Measurements from ENCODE around the gene EPB41.

Gene EPB41

GRCh38 chr1:28986306-28986910, 72.0 kb downstream of the EPB41 start:
- Histone ChIP-seq H3K4me2 (ENCODE audit: low read length) (peak overlapping the region; percentile 96), H2AFZ (ENCODE audit: low read depth, low read length) (no peak overlapping the region)
- TF ChIP-seq, protein P1, sequence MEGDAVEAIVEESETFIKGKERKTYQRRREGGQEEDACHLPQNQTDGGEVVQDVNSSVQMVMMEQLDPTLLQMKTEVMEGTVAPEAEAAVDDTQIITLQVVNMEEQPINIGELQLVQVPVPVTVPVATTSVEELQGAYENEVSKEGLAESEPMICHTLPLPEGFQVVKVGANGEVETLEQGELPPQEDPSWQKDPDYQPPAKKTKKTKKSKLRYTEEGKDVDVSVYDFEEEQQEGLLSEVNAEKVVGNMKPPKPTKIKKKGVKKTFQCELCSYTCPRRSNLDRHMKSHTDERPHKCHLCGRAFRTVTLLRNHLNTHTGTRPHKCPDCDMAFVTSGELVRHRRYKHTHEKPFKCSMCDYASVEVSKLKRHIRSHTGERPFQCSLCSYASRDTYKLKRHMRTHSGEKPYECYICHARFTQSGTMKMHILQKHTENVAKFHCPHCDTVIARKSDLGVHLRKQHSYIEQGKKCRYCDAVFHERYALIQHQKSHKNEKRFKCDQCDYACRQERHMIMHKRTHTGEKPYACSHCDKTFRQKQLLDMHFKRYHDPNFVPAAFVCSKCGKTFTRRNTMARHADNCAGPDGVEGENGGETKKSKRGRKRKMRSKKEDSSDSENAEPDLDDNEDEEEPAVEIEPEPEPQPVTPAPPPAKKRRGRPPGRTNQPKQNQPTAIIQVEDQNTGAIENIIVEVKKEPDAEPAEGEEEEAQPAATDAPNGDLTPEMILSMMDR (IDR thresholded peaks at IDR 0.05; ENCODE audit: low read depth, low read length): no peak
- no peak for TF ChIP-seq EZH2phosphoT487 (IDR thresholded peaks at IDR 0.05; ENCODE audit: low read depth)

DNA sequence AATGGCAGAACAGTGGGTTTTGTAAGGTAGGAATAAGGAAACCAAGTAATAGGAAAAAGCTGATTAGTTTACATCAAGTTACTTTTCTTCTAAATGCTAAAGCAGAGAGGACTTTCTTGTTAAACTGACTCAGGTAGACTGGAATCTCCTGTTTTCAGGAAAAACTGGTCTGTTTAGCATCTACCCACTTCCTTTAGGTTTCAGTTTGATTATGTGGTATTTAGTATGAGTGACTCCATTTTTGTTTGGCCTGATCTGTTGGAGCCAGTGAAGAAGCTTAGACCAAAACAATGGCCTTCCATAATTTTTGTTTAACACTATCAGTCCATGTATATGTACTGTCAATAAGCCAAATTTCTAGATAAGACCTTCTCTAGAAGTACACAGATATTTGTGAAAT, 88.4 kb downstream of the EPB41 start:
- no peaks in the 10 kb centered on the region for H4K20me1 ChIP-seq (ENCODE audit: insufficient read depth, low read length)
- no peaks in the 10 kb centered on the region for H3K79me2 ChIP-seq (ENCODE audit: low read length)
- H2AFZ ChIP-seq (ENCODE audit: low read depth, low read length): no peak overlapping the region
- no peak overlapping the region for H3K4me2 ChIP-seq (ENCODE audit: low read length)
- H3K27ac ChIP-seq (ENCODE audit: low read length): no peak overlapping the region
- H3K9ac ChIP-seq (ENCODE audit: low read length): no peak overlapping the region
- H3K36me3 ChIP-seq (replicated peaks; ENCODE audit: low read depth, low read length): no peaks in the 10 kb centered on the region
- TF ChIP-seq EZH2phosphoT487 (IDR thresholded peaks at IDR 0.05; ENCODE audit: low read depth): no peak
- TF ChIP-seq, protein P1 (IDR thresholded peaks at IDR 0.05; ENCODE audit: low read depth, low read length): no peak
- no peaks in the 10 kb centered on the region for H3K4me1 ChIP-seq (ENCODE audit: low read length)
- no peaks in the 10 kb centered on the region for H3K9me3 ChIP-seq (ENCODE audit: insufficient read depth, low read length)
- H3K27me3 ChIP-seq (ENCODE audit: low read depth, low read length): no peaks in the 10 kb centered on the region
- H3K4me3 ChIP-seq (ENCODE audit: low read length): no peak overlapping the region

More at GRCh38 chr1:28986306-28986910, 72.0 kb downstream of the EPB41 start:
- Histone ChIP-seq H3K4me3 (ENCODE audit: low read length) (peak overlapping the region; percentile 63), H4K20me1 (ENCODE audit: insufficient read depth, low read length) (no peaks in the 10 kb centered on the region; the same call in 1 of the 2 replicates), H3K9ac (ENCODE audit: low read length) (no peak overlapping the region), H3K36me3 (replicated peaks; ENCODE audit: low read depth, low read length) (peaks cover 15% of the 10 kb centered on the region), H3K9me3 (ENCODE audit: insufficient read depth, low read length) (peaks cover 6% of the 10 kb centered on the region; the same call in 1 of the 2 replicates), H3K79me2 (ENCODE audit: low read length) (peaks cover 6% of the 10 kb centered on the region; the same call in 1 of the 2 replicates), H3K27ac (ENCODE audit: low read length) (peak overlapping the region; percentile 62; the same call in 1 of the 2 replicates), H3K4me1 (ENCODE audit: low read length) (peaks cover 18% of the 10 kb centered on the region), H3K27me3 (ENCODE audit: low read depth, low read length) (no peaks in the 10 kb centered on the region)

DNA sequence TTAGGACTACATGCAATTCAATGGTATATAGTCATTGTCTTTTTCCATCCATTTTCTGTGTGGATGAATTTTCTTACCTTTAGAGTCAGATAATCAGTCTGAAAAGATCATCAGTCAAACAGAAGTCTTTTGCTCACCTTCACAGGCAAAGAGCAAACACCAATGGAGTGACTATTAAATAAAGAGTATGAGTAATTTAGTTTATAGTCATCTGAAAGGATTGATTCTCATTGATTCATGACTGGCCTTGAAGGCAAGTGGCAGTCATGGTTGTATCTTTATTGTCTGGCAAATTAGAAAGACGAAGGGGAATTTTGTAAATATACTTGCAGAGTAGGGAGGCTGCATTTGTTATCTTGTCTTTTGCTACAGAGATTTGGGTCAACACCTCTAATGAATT, 89.9 kb downstream of the EPB41 start:
- Histone ChIP-seq H3K79me2 (ENCODE audit: low read length) (no peaks in the 10 kb centered on the region), H3K9ac (ENCODE audit: low read length) (no peak overlapping the region), H3K27me3 (ENCODE audit: low read depth, low read length) (no peaks in the 10 kb centered on the region), H3K27ac (ENCODE audit: low read length) (no peak overlapping the region), H3K4me3 (ENCODE audit: low read length) (no peak overlapping the region), H2AFZ (ENCODE audit: low read depth, low read length) (no peak overlapping the region), H4K20me1 (ENCODE audit: insufficient read depth, low read length) (no peaks in the 10 kb centered on the region), H3K4me2 (ENCODE audit: low read length) (no peak overlapping the region), H3K36me3 (replicated peaks; ENCODE audit: low read depth, low read length) (no peaks in the 10 kb centered on the region), H3K4me1 (ENCODE audit: low read length) (no peaks in the 10 kb centered on the region), H3K9me3 (ENCODE audit: insufficient read depth, low read length) (no peaks in the 10 kb centered on the region)
- TF ChIP-seq, protein P1 (IDR thresholded peaks at IDR 0.05; ENCODE audit: low read depth, low read length): no peak
- TF ChIP-seq EZH2phosphoT487 (IDR thresholded peaks at IDR 0.05; ENCODE audit: low read depth): no peak

- no peaks in the 10 kb centered on the region for H3K9me3 ChIP-seq (ENCODE audit: insufficient read depth, low read length)
- H3K4me1 ChIP-seq (ENCODE audit: low read length): no peaks in the 10 kb centered on the region
- no peak for TF ChIP-seq EZH2phosphoT487 (IDR thresholded peaks at IDR 0.05; ENCODE audit: low read depth)
- H3K27me3 ChIP-seq (ENCODE audit: low read depth, low read length): no peaks in the 10 kb centered on the region
- no peak overlapping the region for H3K9ac ChIP-seq (ENCODE audit: low read length)
- H4K20me1 ChIP-seq (ENCODE audit: insufficient read depth, low read length): no peaks in the 10 kb centered on the region
- no peak overlapping the region for H3K4me2 ChIP-seq (ENCODE audit: low read length)
- H3K4me3 ChIP-seq (ENCODE audit: low read length): no peak overlapping the region
- no peak overlapping the region for H3K27ac ChIP-seq (ENCODE audit: low read length)
- H3K36me3 ChIP-seq (replicated peaks; ENCODE audit: low read depth, low read length): no peaks in the 10 kb centered on the region
- H2AFZ ChIP-seq (ENCODE audit: low read depth, low read length): no peak overlapping the region
- no peaks in the 10 kb centered on the region for H3K79me2 ChIP-seq (ENCODE audit: low read length)
Observed at GRCh38 chr1:29004798-29005197, 90.4 kb downstream of the EPB41 start.
